HepG2 (cell line): ENCODE data around the gene FAM81A. TPM values are rescaled to one million over a fixed set of nuclear protein-coding genes. Genes with fewer than 3 reads are reported as not detected.

Source experiments
- ATAC-seq: fragments of 200-7000 bp; cut with Tn5 transposase; 3 replicates; pipeline ENCODE4 v1.9.1; 2020; ENCODE audit warnings: mild to moderate bottlenecking, moderate library complexity
- BruUV-seq: library from RNA; stranded (reverse); fragments of 400-500 nt; replicated peaks from 2 replicates; lab custom pipeline; 2021; lab: Mats Ljungman, UMichigan
- CTCF ChIA-PET: fragments of 300-600 bp; formaldehyde crosslinking; extraction: SDS; loops from one replicate; lab custom pipeline; 2021; ENCODE audit warnings: low total read pairs, inconsistent platforms, low intra/inter-chr PET ratio; lab: Yijun Ruan, JAX
- POLR2A ChIA-PET: fragments of 350-600 bp; sonication (Branson Sonifier 250); formaldehyde crosslinking; loops from one replicate; lab custom pipeline; 2020; ENCODE audit warnings: antibody characterized with exemption, inconsistent platforms; lab: Yijun Ruan, JAX
- DNase-seq: peaks from one replicate; pipeline ENCODE4 v3.0.0-alpha.2; 2015; ENCODE audit warnings: low spot score
- FAIRE-seq: peaks from 3 replicates; lab custom pipeline; 2011; peaks lifted over from hg19 to GRCh38; lab: Jason Lieb, UNC
- H2AFZ ChIP-seq: one replicate; pipeline ENCODE4 v1.6.1; 2011; ENCODE audit warnings: low read length, inconsistent platforms
- H3K27ac ChIP-seq: fragments of 300-600 bp; 3 replicates; pipeline ENCODE4 v1.8.0; 2011; ENCODE audit warnings: mixed run types, mild to moderate bottlenecking, mixed read lengths, low read length, inconsistent platforms; ENCODE audit not compliant: insufficient read depth; ENCODE audit errors: extremely low read length
- H3K27me3 ChIP-seq, 2 experiments: fragments of 200-600 bp in 1 of 2; 2 replicates in 1 of 2; 3 replicates in 1 of 2; pipeline versions ENCODE4 v1.6.0 to v1.8.0; 2011; ENCODE audit warnings: low read length in 2 of 2, mild to moderate bottlenecking in 2 of 2, moderate library complexity in 2 of 2, inconsistent platforms in 1 of 2; ENCODE audit not compliant: insufficient read depth in 2 of 2, control insufficient read depth in 1 of 2
- H3K36me3 ChIP-seq, 2 experiments: fragments of 200-600 bp in 1 of 2; replicated peaks in 1 of 2; 2 replicates in 1 of 2; 3 replicates in 1 of 2; pipeline versions ENCODE4 v1.5.1 to v1.8.0; 2011; ENCODE audit warnings: low read length in 2 of 2, inconsistent platforms in 1 of 2; ENCODE audit not compliant: insufficient read depth in 2 of 2, control insufficient read depth in 1 of 2
- H3K4me1 ChIP-seq: 2 replicates; pipeline ENCODE4 v1.5.1; 2012; ENCODE audit warnings: low read length, inconsistent platforms; ENCODE audit not compliant: insufficient read depth
- H3K4me2 ChIP-seq: 2 replicates; pipeline ENCODE4 v1.6.0; 2011; ENCODE audit warnings: low read depth, low read length, inconsistent platforms
- H3K4me3 ChIP-seq, 3 experiments: fragments of 200-600 bp in 1 of 3; sonication (generic), shearing (Covaris generic) in 1 of 3; replicated peaks in 1 of 3; 2 replicates each; pipeline ENCODE4 v1.5.1; 2011 to 2016; ENCODE audit warnings: low read length in 3 of 3, inconsistent platforms in 2 of 3, low read depth in 2 of 3, mild to moderate bottlenecking in 2 of 3, control low read depth in 1 of 3, mixed read lengths in 1 of 3; ENCODE audit not compliant: insufficient read depth in 1 of 3
- H3K79me2 ChIP-seq: one replicate; pipeline ENCODE4 v1.6.1; 2011; ENCODE audit warnings: low read length, inconsistent platforms; ENCODE audit not compliant: insufficient read depth
- H3K9ac ChIP-seq: 2 replicates; pipeline ENCODE4 v1.6.0; 2011; ENCODE audit warnings: mild to moderate bottlenecking, low read depth, low read length, inconsistent platforms; ENCODE audit not compliant: insufficient read depth
- H3K9me3 ChIP-seq: 2 replicates; pipeline ENCODE4 v1.5.1; 2012; ENCODE audit warnings: mild to moderate bottlenecking, low read length
- H4K20me1 ChIP-seq: 2 replicates; pipeline ENCODE4 v1.6.0; 2011; ENCODE audit warnings: inconsistent platforms, mild to moderate bottlenecking, low read length, moderate library complexity; ENCODE audit not compliant: insufficient read depth
- BRF2 ChIP-seq: sonication (generic); formaldehyde crosslinking; IDR thresholded peaks from 2 replicates; pipeline ENCODE4 v1.8.1; 2022; ENCODE audit warnings: mild to moderate bottlenecking, missing genetic modification reagents
- E2F2 ChIP-seq: sonication (generic); formaldehyde crosslinking; IDR thresholded peaks from 2 replicates; pipeline ENCODE4 v1.4.0; 2020; ENCODE audit warnings: missing genetic modification reagents, borderline replicate concordance
- ISL2 ChIP-seq: sonication (generic); formaldehyde crosslinking; IDR thresholded peaks from 2 replicates; pipeline ENCODE4 v1.5.0; 2020; ENCODE audit warnings: missing genetic modification reagents
- MAFF ChIP-seq: IDR thresholded peaks from 2 replicates; pipeline ENCODE4 v1.6.1; 2011; ENCODE audit warnings: low read depth, low read length, improper control_type of control experiment
- MIER2 ChIP-seq: IDR thresholded peaks from 2 replicates; pipeline ENCODE4 v1.6.1; 2016; ENCODE audit warnings: missing biosample characterization, missing genetic modification reagents
- NBN ChIP-seq: fragments of 450-650 bp; conservative IDR thresholded peaks from 2 replicates; pipeline ENCODE4 v1.6.1; 2017
- NPAS2 ChIP-seq: sonication (generic); formaldehyde crosslinking; IDR thresholded peaks from 2 replicates; pipeline ENCODE4 v1.8.0; 2022; ENCODE audit warnings: mild to moderate bottlenecking, missing genetic modification reagents, borderline replicate concordance
- RFX1 ChIP-seq: fragments of 450-650 bp; IDR thresholded peaks from 2 replicates; pipeline ENCODE4 v1.6.1; 2017
- SAFB2 ChIP-seq: sonication (generic); formaldehyde crosslinking; IDR thresholded peaks from 2 replicates; pipeline ENCODE4 v1.5.1; 2020; ENCODE audit warnings: missing genetic modification reagents, low read depth, mild to moderate bottlenecking, borderline replicate concordance
- SPEN ChIP-seq: sonication (generic); formaldehyde crosslinking; IDR thresholded peaks from 2 replicates; pipeline ENCODE4 v1.5.1; 2020; ENCODE audit warnings: low read depth, mild to moderate bottlenecking, missing genetic modification reagents
- TBL1XR1 ChIP-seq: fragments of 150-350 bp; IDR thresholded peaks from 2 replicates; pipeline ENCODE4 v1.6.1; 2014; ENCODE audit warnings: borderline replicate concordance, low read length; ENCODE audit not compliant: partially characterized antibody
- TCF12 ChIP-seq, 2 experiments: fragments of 450-650 bp in 1 of 2; sonication (generic) in 1 of 2; formaldehyde crosslinking in 1 of 2; IDR thresholded peaks; 2 replicates each; pipeline versions ENCODE4 v1.6.1 to v1.8.0; 2017 to 2022; ENCODE audit warnings: antibody characterized with exemption in 1 of 2, mild to moderate bottlenecking in 1 of 2, missing genetic modification reagents in 1 of 2, moderate library complexity in 1 of 2
- TOE1 ChIP-seq: sonication (generic); formaldehyde crosslinking; IDR thresholded peaks from 2 replicates; pipeline ENCODE4 v1.4.0; 2020; ENCODE audit warnings: mild to moderate bottlenecking, missing genetic modification reagents
- ZNF253 ChIP-seq: sonication (generic); formaldehyde crosslinking; IDR thresholded peaks from 2 replicates; pipeline ENCODE4 v1.8.0; 2022; ENCODE audit warnings: mild to moderate bottlenecking, missing genetic modification reagents, borderline replicate concordance
- ZNF362 ChIP-seq: sonication (generic); formaldehyde crosslinking; IDR thresholded peaks from 2 replicates; pipeline ENCODE4 v1.4.0; 2020; ENCODE audit warnings: missing genetic modification reagents, mild to moderate bottlenecking, borderline replicate concordance
- ZNF503 ChIP-seq: sonication (generic); formaldehyde crosslinking; IDR thresholded peaks from 2 replicates; pipeline ENCODE4 v1.4.0; 2020; ENCODE audit warnings: missing genetic modification reagents
- ZNF547 ChIP-seq: sonication (generic); formaldehyde crosslinking; IDR thresholded peaks from 2 replicates; pipeline ENCODE4 v1.5.1; 2020; ENCODE audit warnings: mild to moderate bottlenecking, missing genetic modification reagents
- ZNF788 ChIP-seq: sonication (generic); formaldehyde crosslinking; IDR thresholded peaks from 2 replicates; pipeline ENCODE4 v1.5.0; 2020; ENCODE audit warnings: mild to moderate bottlenecking, missing genetic modification reagents, borderline replicate concordance
- WGBS: methylation state at CpG from one replicate; pipeline ENCODE4 v1.1.6; 2017; ENCODE audit warnings: low lambda C conversion rate; 5-methylcytosine and 5-hydroxymethylcytosine counted together
- in situ Hi-C: cut with HindIII; loops from 2 replicates; pipeline ENCODE4 v1.10.0; 2017; ENCODE audit warnings: low pct_unique_long_range_greater_than_20kb; ENCODE audit not compliant: extremely low pct_ligation_motif_present
- intact Hi-C: fragments of 100-400 bp; cut with micrococcal nuclease; formaldehyde crosslinking; loops from one replicate; pipeline ENCODE4 v1.10.0; 2022; ENCODE audit not compliant: unreplicated experiment
- polyA plus RNA-seq, 8 experiments: library from polyadenylated mRNA; depleted of rRNA in 3 of 8; stranded (reverse) in 7 of 8; unstranded in 1 of 8; fragments of >200 nt; fragmentation: Illumina TruSeq in 4 of 8; extraction: Trizol in 4 of 8; gene quantifications; 2 replicates each; pipeline versions ENCODE4 v1.2.1 to v1.2.3, GENCODE V29; 2011 to 2016; ENCODE audit warnings: low read depth in 4 of 8, missing spikeins in 1 of 8, mixed read lengths in 1 of 8; ENCODE audit not compliant: insufficient read depth in 1 of 8
- total RNA-seq, 5 experiments: library from RNA; depleted of rRNA; stranded (reverse); fragments of >200 nt; fragmentation: Illumina TruSeq; extraction: Trizol; gene quantifications; 2 replicates each; pipeline ENCODE4 v1.2.3, GENCODE V29; 2016; ENCODE audit warnings: low read depth in 1 of 5

Gene FAM81A
- total and polyA plus RNA-seq, 2 of the 13 experiments (the other 11 are each of a cell fraction or from before 2014, with no cell fraction given): 0.09 TPM; not detected in 1

GRCh38 chr15:59515190-59515589 lies 77.2 kb downstream of the FAM81A start (continued):
- TF ChIP-seq ZNF547 (CRISPR knock-in tag): no peak

- in situ Hi-C loops (no loop called here), intact Hi-C loops (no loop called here)
- Histone ChIP-seq H3K36me3 (no peaks in the 10 kb centered on the region), H3K27ac (no peak overlapping the region), H2AFZ (no peak overlapping the region), H3K27me3 (peaks cover 0 to 7% of the 10 kb centered on the region in 2 experiments; a peak in 1 of 5 replicates), H4K20me1 (no peaks in the 10 kb centered on the region), H3K4me1 (no peaks in the 10 kb centered on the region), H3K4me2 (peak overlapping the region; percentile 34; the same call in 1 of the 2 replicates), H3K9ac (no peak overlapping the region), H3K79me2 (no peaks in the 10 kb centered on the region), H3K4me3 (no peak overlapping the region), H3K9me3 (no peaks in the 10 kb centered on the region)
- POLR2A ChIA-PET: no interaction called here
- 35% methylated on average over 9 of the region's 9 CpGs for WGBS
- ATAC-seq (no peak), FAIRE-seq (no peak), DNase-seq (no peak)
- BruUV-seq: no TSS peak
- CTCF ChIA-PET: no interaction called here
- TF ChIP-seq ZNF253 (CRISPR knock-in tag) (no peak), BRF2 (CRISPR knock-in tag) (no peak), RFX1 (no peak), ZNF788 (CRISPR knock-in tag) (no peak), NPAS2 (CRISPR knock-in tag) (no peak), TOE1 (CRISPR knock-in tag) (no peak), SPEN (no peak), TBL1XR1 (no peak), E2F2 (CRISPR knock-in tag) (no peak), MIER2 (CRISPR knock-in tag) (no peak), ZNF362 (CRISPR knock-in tag) (no peak), SAFB2 (CRISPR knock-in tag) (no peak), ZNF503 (CRISPR knock-in tag) (no peak), TCF12 (IDR thresholded peaks at IDR 0.05) (no peak), TCF12 (CRISPR knock-in tag; IDR thresholded peaks at IDR 0.05) (no peak), ISL2 (CRISPR knock-in tag) (no peak), MAFF (no peak), NBN (no peak)
Observed at GRCh38 chr15:59516655-59517461, 78.9 kb downstream of the FAM81A start.
